Upper lobe of left lung (tissue), 4 donors: Measurements from ENCODE around the gene CMSS1.

Experiments used
- EP300 ChIP-seq, 4 donors: sonication (generic); formaldehyde crosslinking; IDR thresholded peaks; one replicate each; pipeline ENCODE4 v1.5.1; 2017; ENCODE audit warnings: antibody characterized with exemption in 4 of 4, control low read depth in 2 of 4
- POLR2A ChIP-seq, 4 donors: fragments of 450-650 bp; IDR thresholded peaks; one replicate each; pipeline ENCODE4 v1.5.1; 2016 to 2017; ENCODE audit warnings: antibody characterized with exemption in 4 of 4, mild to moderate bottlenecking in 2 of 4
- POLR2AphosphoS5 ChIP-seq, 2 donors: sonication (generic); formaldehyde crosslinking; IDR thresholded peaks; one replicate each; pipeline ENCODE4 v1.5.1; 2017; ENCODE audit warnings: antibody characterized with exemption in 2 of 2
- TF ChIP-seq, protein P1 (sequence below), 6 experiments: fragments of 450-650 bp in 4 of 6; fragments of 200-600 bp in 2 of 6; sonication (generic) in 2 of 6; IDR thresholded peaks; one replicate each; pipeline ENCODE4 v1.5.1; 2016 to 2019; ENCODE audit warnings: antibody characterized with exemption in 6 of 6

DNA sequence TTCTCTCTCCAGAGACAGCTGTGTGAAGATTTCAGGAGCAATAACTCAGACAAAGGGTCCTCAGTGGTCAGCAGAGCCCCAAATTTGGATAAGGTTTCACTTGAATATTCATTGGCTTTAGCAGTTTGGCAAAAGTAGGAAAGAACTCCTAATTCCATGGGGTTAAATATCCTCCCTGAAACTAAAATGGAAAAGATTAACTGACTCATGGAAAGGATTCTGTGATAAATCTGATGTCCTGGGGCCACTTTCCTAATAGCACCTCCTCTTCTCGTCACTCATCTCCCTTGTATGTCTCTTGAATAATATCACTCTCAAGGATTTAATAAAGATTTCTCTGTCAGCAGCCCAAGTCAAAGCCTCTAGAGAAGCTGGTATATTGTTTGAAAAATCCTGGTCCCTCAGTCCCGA is 409.9 kb downstream of the CMSS1 start:
- TF ChIP-seq, protein P1, sequence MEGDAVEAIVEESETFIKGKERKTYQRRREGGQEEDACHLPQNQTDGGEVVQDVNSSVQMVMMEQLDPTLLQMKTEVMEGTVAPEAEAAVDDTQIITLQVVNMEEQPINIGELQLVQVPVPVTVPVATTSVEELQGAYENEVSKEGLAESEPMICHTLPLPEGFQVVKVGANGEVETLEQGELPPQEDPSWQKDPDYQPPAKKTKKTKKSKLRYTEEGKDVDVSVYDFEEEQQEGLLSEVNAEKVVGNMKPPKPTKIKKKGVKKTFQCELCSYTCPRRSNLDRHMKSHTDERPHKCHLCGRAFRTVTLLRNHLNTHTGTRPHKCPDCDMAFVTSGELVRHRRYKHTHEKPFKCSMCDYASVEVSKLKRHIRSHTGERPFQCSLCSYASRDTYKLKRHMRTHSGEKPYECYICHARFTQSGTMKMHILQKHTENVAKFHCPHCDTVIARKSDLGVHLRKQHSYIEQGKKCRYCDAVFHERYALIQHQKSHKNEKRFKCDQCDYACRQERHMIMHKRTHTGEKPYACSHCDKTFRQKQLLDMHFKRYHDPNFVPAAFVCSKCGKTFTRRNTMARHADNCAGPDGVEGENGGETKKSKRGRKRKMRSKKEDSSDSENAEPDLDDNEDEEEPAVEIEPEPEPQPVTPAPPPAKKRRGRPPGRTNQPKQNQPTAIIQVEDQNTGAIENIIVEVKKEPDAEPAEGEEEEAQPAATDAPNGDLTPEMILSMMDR (IDR thresholded peaks at IDR 0.05), result no peak
- TF ChIP-seq POLR2A (IDR thresholded peaks at IDR 0.05) (no peak), POLR2AphosphoS5 (IDR thresholded peaks at IDR 0.05) (no peak), EP300 (IDR thresholded peaks at IDR 0.05) (no peak)
